Activated naive CD4-positive, alpha-beta T cell treated with anti-CD3 and anti-CD28 coated beads, Interleukin-2, amount 50 U/mL, for 72 hours (primary cell): ENCODE results near the gene GSTA4. TPM values are rescaled to one million over a fixed set of nuclear protein-coding genes. Genes with fewer than 3 reads are reported as not detected.

ENCODE experiments used
- total RNA-seq, 2 donors: library from RNA; stranded (reverse); gene quantifications; one replicate each; pipeline ENCODE4 v1.2.3, GENCODE V29; 2022

GSTA4 gene
- total RNA-seq, 2 donors from 2014 or later: 3.0 to 7.9 TPM

Other genes starting within 250 kb of the GSTA4 start
- gene GSTA2, start 231.8 kb downstream of the GSTA4 start, total RNA-seq: not detected
- gene GSTA1, start 191.5 kb downstream of the GSTA4 start, total RNA-seq: not detected
- gene GSTA5, start 154.5 kb downstream of the GSTA4 start, total RNA-seq: not detected
- not detected for gene GSTA3, start 85.6 kb downstream of the GSTA4 start, total RNA-seq
- gene CILK1, start 66.5 kb upstream of the GSTA4 start, total RNA-seq: 1 to 10 TPM; 2.6 to 6.8 TPM
- 10 to 100 TPM; 33.3 to 55.5 TPM for gene FBXO9, start 70.1 kb upstream of the GSTA4 start, total RNA-seq
- gene GCM1, start 153.6 kb upstream of the GSTA4 start, total RNA-seq: under 1 TPM in 1 of 2 donors, not detected in 1; 0.07 TPM